Pancreas (tissue), 10 donors: ENCODE results near the gene KIF4A. TPM values are rescaled to one million over a fixed set of nuclear protein-coding genes. Genes with fewer than 3 reads are reported as not detected.

Experiments used
- ATAC-seq, 4 donors: fragments of 200-7000 bp; cut with Tn5 transposase; one replicate each; pipeline versions ENCODE4 v1.8.0 to v1.9.1; 2020; ENCODE audit warnings: mild to moderate bottlenecking in 4 of 4, moderate library complexity in 4 of 4
- DNase-seq, 6 donors: peaks; one replicate each; pipeline ENCODE4 v3.0.0-alpha.2; 2020
- FAIRE-seq: peaks from 2 replicates; lab custom pipeline; 2012; peaks lifted over from hg19 to GRCh38; lab: Jason Lieb, UNC
- H3K27ac ChIP-seq, 4 donors: fragments of 200-600 bp; sonication (generic); 1 replicate in 3 of 4; 2 replicates in 1 of 4; pipeline versions ENCODE4 v1.5.0 to v1.8.0; 2020
- H3K27me3 ChIP-seq, 4 donors: fragments of 200-600 bp; one replicate each; pipeline ENCODE4 v1.8.0; 2021
- H3K36me3 ChIP-seq, 3 donors: fragments of 200-600 bp; sonication (generic) in 1 of 3; one replicate each; pipeline versions ENCODE4 v1.5.0 to v1.8.0; 2020 to 2021
- H3K4me1 ChIP-seq, 3 donors: fragments of 200-600 bp; one replicate each; pipeline ENCODE4 v1.8.0; 2021
- H3K4me3 ChIP-seq, 4 donors: fragments of 200-600 bp; sonication (generic) in 2 of 4; one replicate each; pipeline versions ENCODE4 v1.5.0 to v1.8.0; 2020 to 2021
- H3K9me3 ChIP-seq, 4 donors: fragments of 200-600 bp; one replicate each; pipeline ENCODE4 v1.8.0; 2021
- CTCF ChIP-seq, 4 donors: fragments of 200-600 bp; sonication (generic) in 3 of 4; IDR thresholded peaks; one replicate each; pipeline versions ENCODE4 v1.5.0 to v1.8.0; 2021; ENCODE audit warnings: antibody characterized with exemption in 4 of 4
- WGBS, 2 donors: extraction: QIAGEN DNeasy Blood & Tissue Kit; methylation state at CpG; one replicate each; pipeline ENCODE4 v1.1.7; 2013; 5-methylcytosine and 5-hydroxymethylcytosine counted together
- intact Hi-C, 3 donors: fragments of 100-400 bp; cut with DNase I; formaldehyde crosslinking; loops; one replicate each; pipeline versions ENCODE4 v1.11.1 to v1.14.2; 2022
- polyA plus RNA-seq, 2 donors: library from polyadenylated mRNA; stranded (reverse); fragments of 200-250 nt; gene quantifications; one replicate each; pipeline ENCODE4 v1.2.3, GENCODE V29; 2013
- total RNA-seq, 6 donors: library from RNA; stranded (reverse); fragmentation: NEBNext Ultra II Directional in 4 of 6; extraction: Animal tissue kit (Norgen Biotek cat#: 25700) in 4 of 6; gene quantifications; one replicate each; pipeline versions ENCODE4 v1.2.1 to v1.2.4, GENCODE V29; 2021 to 2023
- donor health status: healthy with polysubstance abuse.
- donor health status: DM: no; HTN: no; CAD: no; lungs with moderate emphysema.
- donor health status: DM: no; HTN: no; CAD: no.
- donor health status: control.
- donor health status: control.
- donor health status: Bipolar disorder and iron deficiency.
- donor health status: DM: yes; HTN: yes; CAD: no.
- donor health status: DM: no; HTN: no; CAD: no.
- donor health status: DM: no; HTN: no; CAD: no.
- donor health status: DM: yes; HTN: yes; CAD: no.

Gene KIF4A
- total and polyA plus RNA-seq, 8 donors, result 0.04 to 0.72 (median 0.12) TPM; not detected in 1

DNA sequence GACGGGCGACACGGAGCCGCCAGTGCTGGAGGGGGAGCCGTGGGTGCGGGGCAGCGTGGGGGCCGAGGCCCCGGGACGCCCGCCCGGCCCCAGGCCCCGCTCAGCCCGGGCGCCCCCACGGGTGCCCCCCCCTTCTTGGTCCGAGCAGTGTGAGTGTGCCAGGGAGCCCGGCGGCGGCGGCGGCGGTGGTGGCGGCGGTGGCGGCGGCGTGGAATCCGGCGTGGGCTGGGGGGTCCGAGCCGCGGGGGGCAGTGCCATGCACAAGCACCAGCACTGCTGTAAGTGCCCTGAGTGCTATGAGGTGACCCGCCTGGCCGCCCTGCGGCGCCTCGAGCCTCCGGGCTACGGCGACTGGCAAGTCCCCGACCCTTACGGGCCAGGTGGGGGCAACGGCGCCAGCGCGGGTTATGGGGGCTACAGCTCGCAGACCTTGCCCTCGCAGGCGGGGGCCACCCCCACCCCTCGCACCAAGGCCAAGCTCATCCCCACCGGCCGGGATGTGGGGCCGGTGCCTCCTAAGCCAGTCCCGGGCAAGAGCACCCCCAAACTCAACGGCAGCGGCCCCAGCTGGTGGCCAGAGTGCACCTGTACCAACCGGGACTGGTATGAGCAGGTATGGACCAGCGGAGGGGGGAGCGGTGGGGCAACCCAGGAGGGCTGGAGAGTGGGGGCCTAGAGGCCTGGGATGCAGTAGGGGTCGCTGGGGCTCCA is 155.2 kb downstream of the KIF4A start:
- H3K4me3 ChIP-seq, result peak overlapping the region in 2 of 4 donors; percentile 20 to 33
- no peaks in the 10 kb centered on the region for H3K4me1 ChIP-seq
- H3K36me3 ChIP-seq, result no peaks in the 10 kb centered on the region
- intact Hi-C loops, result loop anchor here in 1 of 3 donors (10.0 kb wide), 1 partner anchor 110 kb away; no protein-coding TSS in a partner anchor
- peak in 1 of 6 donors; percentile 77 for DNase-seq
- peak in 3 of 4 donors; percentile 21 to 41 (median 28) for ATAC-seq
- peaks cover 0 to 11% (median 0%) of the 10 kb centered on the region in 4 donors for H3K27me3 ChIP-seq
- no peak for FAIRE-seq
- WGBS, 2 donors, result 3 to 31% methylated on average over 49 to 56 of the region's 61 CpGs
- H3K27ac ChIP-seq, result no peak overlapping the region
- no peak for TF ChIP-seq CTCF (IDR thresholded peaks at IDR 0.05)
- H3K9me3 ChIP-seq, result no peaks in the 10 kb centered on the region

- no peak overlapping the region for H3K4me3 ChIP-seq
- no peak for DNase-seq
- no peaks in the 10 kb centered on the region for H3K9me3 ChIP-seq
- no peak overlapping the region for H3K27ac ChIP-seq
- intact Hi-C loops, result loop anchor here in 1 of 3 donors (10.0 kb wide), 1 partner anchor 109 kb away; no protein-coding TSS in a partner anchor
- H3K27me3 ChIP-seq, result peaks cover 0 to 11% (median 0%) of the 10 kb centered on the region in 4 donors
- FAIRE-seq, result no peak
- H3K4me1 ChIP-seq, result no peaks in the 10 kb centered on the region
- no peaks in the 10 kb centered on the region for H3K36me3 ChIP-seq
- ATAC-seq, result no peak
- TF ChIP-seq CTCF (IDR thresholded peaks at IDR 0.05), result no peak
- WGBS, 2 donors, result 80 to 82% methylated on average over 9 of the region's 9 CpGs
These were observed 156.0 kb downstream of the KIF4A start for GRCh38 chrX:70445951-70446350.

DNA sequence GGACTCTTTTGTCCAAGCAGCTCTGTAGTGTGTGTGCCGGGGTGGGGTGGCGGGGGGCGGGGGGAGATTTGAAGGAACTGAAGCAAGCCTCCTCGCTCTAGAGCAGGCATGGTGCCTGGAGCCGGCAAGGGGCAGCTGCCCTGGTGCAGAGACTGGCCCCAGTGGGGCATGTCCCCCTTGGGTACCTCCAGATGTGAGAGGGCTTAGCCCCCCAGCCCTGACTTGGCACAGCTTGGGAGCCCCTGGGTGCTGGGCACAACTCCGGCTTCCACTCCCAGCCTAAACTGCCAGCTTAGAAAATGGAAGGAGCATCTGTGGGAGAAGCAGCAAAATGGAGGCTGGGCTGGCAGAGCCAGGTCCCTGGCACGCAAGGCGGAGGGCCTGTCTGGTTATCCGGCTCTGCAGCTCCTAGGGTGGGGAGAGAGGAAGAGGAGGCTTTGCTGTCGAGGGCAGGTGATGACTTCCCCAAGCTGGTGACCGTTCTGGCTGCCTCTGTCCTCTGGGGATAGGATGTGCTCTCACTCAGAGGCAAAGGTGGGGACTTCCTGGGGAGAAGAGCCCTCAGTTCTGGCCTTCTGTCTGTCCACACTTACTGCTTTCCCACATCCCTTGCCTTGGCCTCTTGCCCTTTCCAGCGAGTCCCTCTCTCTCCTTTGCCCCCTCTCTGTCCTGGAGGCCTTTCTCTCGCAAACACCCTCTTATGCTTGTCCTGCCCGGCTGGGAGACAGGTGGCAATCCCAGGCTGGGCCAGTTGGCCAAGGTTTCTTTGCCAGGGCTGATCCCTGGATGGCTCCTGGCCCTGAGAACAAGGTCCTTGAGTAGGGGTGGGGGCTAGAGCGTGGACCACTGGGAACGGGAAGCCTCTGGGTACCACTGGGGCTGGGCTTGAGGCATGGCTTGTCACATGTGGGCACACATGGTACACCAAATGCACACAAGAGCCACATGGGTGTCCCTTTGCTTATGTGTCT is 156.8 kb downstream of the KIF4A start:
- DNase-seq (no peak), FAIRE-seq (no peak), ATAC-seq (no peak)
- H3K4me1 ChIP-seq, result no peaks in the 10 kb centered on the region
- H3K4me3 ChIP-seq, result no peak overlapping the region
- H3K27ac ChIP-seq, result no peak overlapping the region
- 72 to 80% methylated on average over 16 of the region's 16 CpGs for WGBS, 2 donors
- no peaks in the 10 kb centered on the region for H3K36me3 ChIP-seq
- H3K9me3 ChIP-seq, result no peaks in the 10 kb centered on the region
- H3K27me3 ChIP-seq, result peaks cover 0 to 11% (median 0%) of the 10 kb centered on the region in 4 donors
- intact Hi-C loops, result loop anchor here in 1 of 3 donors (10.0 kb wide), 1 partner anchor 108 kb away; no protein-coding TSS in a partner anchor
- no peak for TF ChIP-seq CTCF (IDR thresholded peaks at IDR 0.05)

- no peak for ATAC-seq
- no peaks in the 10 kb centered on the region for H3K9me3 ChIP-seq
- H3K27me3 ChIP-seq, result no peaks in the 10 kb centered on the region
- no peak overlapping the region for H3K27ac ChIP-seq
- 96 to 99% methylated on average over 14 of the region's 14 CpGs for WGBS, 2 donors
- peaks cover 0 to 3% (median 0%) of the 10 kb centered on the region in 3 donors for H3K4me1 ChIP-seq
- intact Hi-C loops, result loop anchor here in 1 of 3 donors (10.0 kb wide), 1 partner anchor 105 kb away; no protein-coding TSS in a partner anchor
- FAIRE-seq, result no peak
- no peak for TF ChIP-seq CTCF (IDR thresholded peaks at IDR 0.05)
- no peak overlapping the region for H3K4me3 ChIP-seq
- no peak for DNase-seq
- H3K36me3 ChIP-seq, result no peaks in the 10 kb centered on the region
These were observed 159.6 kb downstream of the KIF4A start for GRCh38 chrX:70449457-70449966.
